Stimulated activated CD8-positive, alpha-beta memory T cell treated with anti-CD3 and anti-CD28 coated beads, Interleukin-12 subunit alpha, Interleukin-12 subunit beta, amount 100 ng/mL, for 24 hours (primary cell): ENCODE data around the gene OR4M1.
"Not testable (repeated sequence)": the region's sequence is repeated elsewhere in the genome, so short reads cannot be mapped to it uniquely, and the experiment has no call there.

Experiments
- DNase-seq: peaks from one replicate; pipeline ENCODE4 v3.0.0-alpha.2; 2020; ENCODE audit errors: extremely low read depth

Gene OR4M1

GRCh38 chr14:19773204-19773603 lies at the start of gene OR4M1:
OR4M1 (plus strand) TSS chr14:19773504; CDS start chr14:19780323, 6,819 bp downstream.
- not testable (repeated sequence) for DNase-seq

DNA sequence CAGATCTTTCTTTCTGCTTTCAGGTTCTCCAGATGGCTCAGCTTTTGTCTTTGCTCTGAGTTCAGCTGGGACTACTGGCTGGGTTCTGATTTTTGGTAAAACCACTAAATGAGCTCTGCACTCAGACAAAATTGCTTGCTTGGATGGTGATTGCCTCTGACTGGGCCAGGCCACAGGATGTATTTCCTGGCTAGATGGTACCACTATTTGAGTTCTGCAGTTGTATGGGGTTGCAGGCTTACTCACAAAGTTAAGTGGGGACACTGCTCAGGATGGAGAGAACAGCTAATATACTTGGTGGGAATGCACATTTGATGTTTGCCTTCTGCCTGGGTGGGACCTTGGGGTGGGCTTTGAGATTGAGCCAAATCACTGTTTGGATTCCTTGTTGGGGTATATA lies 43.9 kb upstream of the OR4M1 start:
- DNase-seq, result no peak

GRCh38 chr14:19729763-19730162 lies 43.5 kb upstream of the OR4M1 start:
- no peak for DNase-seq

DNA sequence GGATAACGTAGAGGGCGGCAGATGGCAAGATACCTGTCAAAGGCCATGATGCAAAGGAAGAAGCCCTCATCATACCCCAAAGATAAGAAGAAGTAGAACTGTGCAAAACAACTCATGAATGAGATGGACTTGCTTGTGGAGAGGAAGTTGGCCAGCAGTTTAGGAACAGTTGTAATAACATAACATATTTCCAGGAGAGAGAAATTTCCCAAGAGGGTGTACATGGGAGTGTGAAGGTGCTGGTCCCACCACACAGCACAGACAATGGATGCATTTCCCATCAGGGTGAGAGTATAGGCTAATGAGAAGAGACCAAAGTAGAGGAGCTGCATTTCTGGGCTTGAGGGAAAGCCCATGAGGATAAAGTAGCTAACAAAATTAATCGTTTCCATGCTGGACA lies 39.4 kb upstream of the OR4M1 start:
- not testable (repeated sequence) for DNase-seq

DNA sequence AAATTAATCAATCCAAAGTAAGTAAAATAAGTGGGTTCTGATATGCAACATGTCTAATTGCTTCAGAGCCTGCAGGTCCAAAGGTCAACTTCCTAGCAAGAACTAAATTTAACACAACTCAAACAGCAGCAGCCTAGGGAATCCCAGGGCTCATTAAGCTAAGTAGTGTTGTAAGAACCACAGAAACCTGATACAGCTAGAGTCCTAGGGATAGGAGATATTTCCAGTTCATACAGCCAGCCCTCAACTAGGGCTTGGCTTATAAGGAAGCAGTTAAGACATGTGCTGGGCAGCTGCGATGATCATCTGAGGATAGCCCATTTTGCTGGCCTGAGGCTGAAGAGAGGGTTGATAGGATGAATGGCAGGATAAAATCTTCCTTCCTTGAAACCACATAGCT lies 30.0 kb upstream of the OR4M1 start, which contains the start of gene OR4Q3:
TSS of gene OR4Q3 (plus strand) at position 316 of the 400 bp plus-strand sequence.
- no peak for DNase-seq

- not testable (repeated sequence) for DNase-seq
These were observed 21.0 kb upstream of the OR4M1 start for GRCh38 chr14:19752316-19752715.

- no peak for DNase-seq
These were observed 19.1 kb upstream of the OR4M1 start for GRCh38 chr14:19754172-19754571.

- not testable (repeated sequence) for DNase-seq
These were observed 1.8 kb upstream of the OR4M1 start for GRCh38 chr14:19771491-19771890.

DNA sequence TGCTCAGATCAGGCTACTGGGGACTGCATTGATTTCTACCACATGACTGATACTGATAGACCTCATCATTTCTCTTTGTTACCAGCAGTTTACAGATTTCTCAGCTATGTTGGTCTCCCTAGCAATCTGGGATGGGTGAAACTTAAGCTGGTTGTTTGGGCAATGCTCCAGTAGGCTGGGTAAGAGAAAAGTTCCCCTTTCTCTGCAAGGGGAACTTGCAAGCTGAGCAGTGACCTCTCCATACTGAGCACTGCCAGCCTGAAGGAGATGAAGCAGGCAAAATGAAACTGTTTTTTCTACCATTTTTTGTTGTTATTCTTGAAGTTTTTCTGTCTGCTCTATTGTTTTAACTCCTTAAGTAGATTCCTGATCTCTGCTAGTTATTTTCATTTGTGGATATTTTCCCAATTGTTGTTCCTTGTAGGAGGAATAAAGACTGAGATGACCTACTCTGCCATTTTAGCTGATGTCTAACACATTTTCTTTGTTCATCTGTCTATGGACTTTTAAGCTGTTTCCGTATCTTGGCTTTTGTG lies 1.3 kb upstream of the OR4M1 start:
- DNase-seq, result no peak

DNA sequence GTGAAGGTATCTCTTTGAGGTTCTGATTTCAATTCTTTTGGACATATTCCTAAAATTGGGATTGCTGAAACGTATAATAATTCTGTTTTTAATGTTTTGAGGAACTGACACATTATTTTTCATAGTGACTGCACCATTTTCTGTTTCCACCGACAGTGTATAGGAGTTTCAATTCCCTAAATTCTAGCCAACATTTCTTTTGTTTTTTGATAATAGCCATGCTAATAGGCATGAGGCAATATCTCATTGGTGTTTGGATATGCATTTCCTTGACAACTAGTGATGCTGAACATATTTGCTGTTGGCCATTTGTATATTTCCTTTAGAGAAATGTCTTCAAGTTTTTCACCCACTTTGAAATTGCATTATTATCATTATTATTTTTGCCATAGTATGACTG lies 850 bp upstream of the OR4M1 start:
- not testable (repeated sequence) for DNase-seq

DNA sequence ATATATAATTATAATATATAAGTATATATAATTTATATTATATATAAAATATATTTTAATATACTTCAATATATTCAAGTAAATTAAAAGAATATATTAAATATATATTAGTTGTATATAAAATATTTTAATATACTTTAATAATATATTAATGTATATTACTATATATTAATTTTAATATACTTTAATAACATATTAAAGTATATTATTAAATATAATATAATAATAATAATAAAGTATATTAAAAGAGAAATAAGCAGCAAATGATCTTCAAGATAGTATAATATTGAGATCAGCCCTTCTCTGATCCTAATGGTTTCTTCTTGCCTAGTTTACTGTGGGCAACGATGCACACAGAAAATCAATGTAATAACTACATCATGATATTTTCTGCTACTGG lies 2.3 kb downstream of the OR4M1 start:
- DNase-seq, result no peak

- DNase-seq, result not testable (repeated sequence)
These were observed 12.5 kb downstream of the OR4M1 start for GRCh38 chr14:19785848-19786247.

DNA sequence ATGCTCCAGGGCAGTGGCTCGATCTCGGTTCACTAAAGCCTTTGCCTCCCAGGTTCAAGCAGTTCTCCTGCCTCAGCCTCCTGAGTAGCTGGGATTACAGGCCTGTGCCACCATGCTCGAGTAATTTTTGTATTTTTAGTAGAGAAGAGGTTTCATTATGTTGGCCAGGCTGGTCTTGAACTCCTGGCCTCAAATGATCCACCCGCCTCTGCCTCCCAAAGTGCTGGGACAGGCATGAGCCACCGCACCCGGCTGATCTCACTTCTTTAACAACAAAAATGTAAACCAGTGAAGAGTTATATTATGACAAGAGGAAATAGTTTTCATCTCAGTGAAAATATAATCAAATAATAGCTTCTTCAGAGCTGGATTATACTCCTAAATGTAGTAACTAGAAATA lies 14.0 kb downstream of the OR4M1 start:
- DNase-seq, result not testable (repeated sequence)

GRCh38 chr14:19788150-19788549 lies 14.8 kb downstream of the OR4M1 start:
- not testable (repeated sequence) for DNase-seq

GRCh38 chr14:19796520-19797108 lies 23.3 kb downstream of the OR4M1 start:
- not testable (repeated sequence) for DNase-seq

DNA sequence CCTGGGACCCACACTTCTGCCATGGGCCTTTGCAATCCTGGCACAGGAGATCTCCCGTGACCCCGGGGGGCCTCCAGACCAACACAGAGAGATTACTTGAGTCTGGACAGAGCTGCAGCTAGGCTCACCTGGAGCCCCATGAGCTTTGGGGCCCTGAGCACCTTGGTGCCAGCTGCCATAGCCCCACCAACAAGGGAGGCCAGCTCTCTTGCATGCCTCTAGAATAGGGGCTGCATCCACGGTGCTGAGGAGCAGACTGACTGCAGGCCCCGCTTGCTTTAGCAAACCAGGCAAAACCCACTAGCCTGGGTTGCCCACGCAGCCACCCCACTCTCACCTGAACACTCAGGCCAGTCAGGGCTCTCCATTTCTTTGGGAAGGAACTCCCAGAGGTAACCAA lies 26.6 kb downstream of the OR4M1 start:
- DNase-seq, result no peak

- DNase-seq, result no peak
These were observed 27.2 kb downstream of the OR4M1 start for GRCh38 chr14:19800282-19801117.

- DNase-seq, result no peak
These were observed 27.8 kb downstream of the OR4M1 start for GRCh38 chr14:19801118-19801464.

DNA sequence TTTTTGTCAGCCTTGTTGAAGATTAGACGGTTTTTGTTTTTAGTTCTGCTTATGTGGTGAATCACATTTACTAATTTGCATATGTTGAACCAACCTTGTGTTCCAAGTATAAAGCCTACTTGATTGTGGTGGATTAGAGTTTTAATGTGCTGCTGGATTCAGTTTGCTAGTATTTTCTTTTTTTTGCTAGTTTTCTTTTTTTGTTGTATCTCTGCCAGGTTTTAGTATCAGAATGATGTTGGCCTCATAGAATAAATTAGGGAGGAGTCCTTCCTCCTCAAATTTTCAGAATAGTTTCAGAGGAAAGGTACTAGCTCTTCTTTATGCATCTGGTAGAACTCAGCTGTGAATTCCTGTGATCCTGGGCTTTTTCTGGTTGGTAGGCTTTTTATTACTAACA lies 30.2 kb downstream of the OR4M1 start, which contains the start of gene OR4N2:
TSS of gene OR4N2 (plus strand) at position 301 of the 400 bp plus-strand sequence. CDS start 23,679 bp downstream, outside the sequence.
- DNase-seq, result not testable (repeated sequence)

- not testable (repeated sequence) for DNase-seq
These were observed 40.0 kb downstream of the OR4M1 start for GRCh38 chr14:19813171-19813920.

GRCh38 chr14:19819879-19820278 lies 46.6 kb downstream of the OR4M1 start:
- DNase-seq, result not testable (repeated sequence)

- not testable (repeated sequence) for DNase-seq
These were observed 47.7 kb downstream of the OR4M1 start for GRCh38 chr14:19821016-19821415.
